Measurements from ENCODE around the gene TRAF2. TPM values are rescaled to one million over a fixed set of nuclear protein-coding genes. Genes with fewer than 3 reads are reported as not detected.

The TRAF2 gene
- total RNA-seq, 6 experiments from 2014 or later: 5.8 to 8.8 (median 7.1) TPM

DNA sequence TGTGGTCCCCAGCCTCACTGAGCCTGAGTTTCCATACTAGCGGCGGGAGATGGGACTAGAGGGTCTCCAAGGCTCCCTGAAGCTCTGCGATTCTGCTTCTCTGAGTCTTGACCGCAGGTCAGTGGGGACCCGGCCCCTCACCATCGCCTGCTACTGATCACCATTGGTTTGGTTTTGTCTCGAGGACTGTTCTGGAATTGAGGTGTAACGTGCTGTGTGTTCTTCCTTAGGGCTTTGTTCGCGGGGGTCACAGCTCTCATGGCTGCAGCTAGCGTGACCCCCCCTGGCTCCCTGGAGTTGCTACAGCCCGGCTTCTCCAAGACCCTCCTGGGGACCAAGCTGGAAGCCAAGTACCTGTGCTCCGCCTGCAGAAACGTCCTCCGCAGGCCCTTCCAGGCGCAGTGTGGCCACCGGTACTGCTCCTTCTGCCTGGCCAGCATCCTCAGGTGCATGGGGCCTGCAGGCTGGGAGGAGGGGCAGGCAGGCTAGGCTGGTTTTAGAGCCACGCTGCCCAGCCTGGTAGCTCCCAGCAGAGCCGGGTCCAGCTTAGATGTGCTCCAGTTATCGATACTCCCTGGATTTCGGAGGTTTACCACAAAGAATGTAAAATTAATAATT is 12.3 kb downstream of the TRAF2 start:
- H3K27me3 ChIP-seq: no peaks in the 10 kb centered on the region
- no peaks in the 10 kb centered on the region for H3K9me3 ChIP-seq
- DNase-seq: no peak
- H3K4me3 ChIP-seq: no peak overlapping the region
- 95% methylated on average over 4 of the region's 21 CpGs for WGBS (ENCODE audit: insufficient coverage, low coverage, low lambda C conversion rate, missing lambda C conversion rate)
- no peak for TF ChIP-seq POLR2A (IDR thresholded peaks at IDR 0.05)
- TF ChIP-seq, protein P1, sequence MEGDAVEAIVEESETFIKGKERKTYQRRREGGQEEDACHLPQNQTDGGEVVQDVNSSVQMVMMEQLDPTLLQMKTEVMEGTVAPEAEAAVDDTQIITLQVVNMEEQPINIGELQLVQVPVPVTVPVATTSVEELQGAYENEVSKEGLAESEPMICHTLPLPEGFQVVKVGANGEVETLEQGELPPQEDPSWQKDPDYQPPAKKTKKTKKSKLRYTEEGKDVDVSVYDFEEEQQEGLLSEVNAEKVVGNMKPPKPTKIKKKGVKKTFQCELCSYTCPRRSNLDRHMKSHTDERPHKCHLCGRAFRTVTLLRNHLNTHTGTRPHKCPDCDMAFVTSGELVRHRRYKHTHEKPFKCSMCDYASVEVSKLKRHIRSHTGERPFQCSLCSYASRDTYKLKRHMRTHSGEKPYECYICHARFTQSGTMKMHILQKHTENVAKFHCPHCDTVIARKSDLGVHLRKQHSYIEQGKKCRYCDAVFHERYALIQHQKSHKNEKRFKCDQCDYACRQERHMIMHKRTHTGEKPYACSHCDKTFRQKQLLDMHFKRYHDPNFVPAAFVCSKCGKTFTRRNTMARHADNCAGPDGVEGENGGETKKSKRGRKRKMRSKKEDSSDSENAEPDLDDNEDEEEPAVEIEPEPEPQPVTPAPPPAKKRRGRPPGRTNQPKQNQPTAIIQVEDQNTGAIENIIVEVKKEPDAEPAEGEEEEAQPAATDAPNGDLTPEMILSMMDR (IDR thresholded peaks at IDR 0.05): no peak
- H3K4me1 ChIP-seq: peaks cover 0 to 29% (median 13%) of the 10 kb centered on the region in 4 donors
- no peak overlapping the region for H3K27ac ChIP-seq
- ATAC-seq: no peak
- H3K36me3 ChIP-seq: peaks cover 0 to 23% (median 5%) of the 10 kb centered on the region in 4 donors
- intact Hi-C loops (cut with DNase I): no loop called here

DNA sequence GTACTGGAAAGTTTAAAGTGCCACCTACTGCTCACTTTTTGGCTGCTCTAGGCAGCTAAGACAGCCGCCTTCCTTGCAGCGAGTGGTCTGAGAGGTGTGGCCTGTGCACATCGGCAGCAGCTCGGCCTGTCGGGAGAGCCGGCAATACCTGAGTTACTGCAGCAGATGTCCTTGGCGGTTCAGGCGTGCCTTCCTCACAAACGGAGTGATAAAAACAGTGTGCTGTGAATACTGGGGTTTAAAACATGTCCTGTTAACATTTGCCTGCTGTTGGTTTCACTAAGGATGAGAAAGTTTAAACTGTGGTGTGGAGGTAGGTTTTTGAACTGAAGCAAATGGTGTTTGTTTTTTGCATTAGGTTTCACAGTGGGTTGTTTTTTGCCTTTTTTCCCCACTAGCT is 12.9 kb downstream of the TRAF2 start:
- Histone ChIP-seq H3K4me1 (peaks cover 0 to 30% (median 14%) of the 10 kb centered on the region in 4 donors), H3K27ac (no peak overlapping the region), H3K36me3 (peaks cover 0 to 23% (median 5%) of the 10 kb centered on the region in 4 donors), H3K4me3 (no peak overlapping the region), H3K9me3 (no peaks in the 10 kb centered on the region), H3K27me3 (no peaks in the 10 kb centered on the region)
- no peak for DNase-seq
- TF ChIP-seq, protein P1 (IDR thresholded peaks at IDR 0.05): no peak
- TF ChIP-seq POLR2A (IDR thresholded peaks at IDR 0.05): no peak
- intact Hi-C loops (cut with DNase I): no loop called here
- WGBS (ENCODE audit: insufficient coverage, low coverage, low lambda C conversion rate, missing lambda C conversion rate): 77% methylated on average over 9 of the region's 9 CpGs
- ATAC-seq: no peak

DNA sequence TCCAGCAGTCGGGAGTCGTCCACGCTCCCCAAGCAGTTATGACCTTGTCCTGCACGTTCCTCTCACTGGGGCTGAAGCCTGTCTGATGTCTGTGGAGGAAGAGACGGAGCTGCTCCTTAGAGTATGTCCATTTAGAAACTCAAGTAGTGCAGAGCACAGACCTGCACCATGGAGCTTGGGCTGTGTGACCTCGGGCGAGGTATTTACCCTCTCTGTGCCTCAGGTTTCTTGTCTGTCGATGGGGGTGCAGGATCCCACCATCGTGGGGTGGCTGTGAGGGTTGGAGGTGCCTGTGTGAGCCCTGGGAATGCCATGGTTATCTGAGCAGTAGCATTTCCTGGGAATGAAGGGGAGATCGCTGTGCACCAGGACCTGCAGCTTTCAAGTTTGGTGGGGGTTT is 14.2 kb downstream of the TRAF2 start:
- TF ChIP-seq, protein P1 (IDR thresholded peaks at IDR 0.05): no peak
- no peak for TF ChIP-seq POLR2A (IDR thresholded peaks at IDR 0.05)
- peak overlapping the region; percentile 80 to 89 (median 84) for H3K27ac ChIP-seq
- WGBS (ENCODE audit: insufficient coverage, low coverage, low lambda C conversion rate, missing lambda C conversion rate): 88% methylated on average over 4 of the region's 10 CpGs
- ATAC-seq: no peak
- H3K4me3 ChIP-seq: no peak overlapping the region
- peaks cover 0 to 30% (median 14%) of the 10 kb centered on the region in 4 donors for H3K4me1 ChIP-seq
- DNase-seq: no peak
- H3K27me3 ChIP-seq: no peaks in the 10 kb centered on the region
- intact Hi-C loops (cut with DNase I): no loop called here
- peaks cover 0 to 23% (median 5%) of the 10 kb centered on the region in 4 donors for H3K36me3 ChIP-seq
- no peaks in the 10 kb centered on the region for H3K9me3 ChIP-seq

DNA sequence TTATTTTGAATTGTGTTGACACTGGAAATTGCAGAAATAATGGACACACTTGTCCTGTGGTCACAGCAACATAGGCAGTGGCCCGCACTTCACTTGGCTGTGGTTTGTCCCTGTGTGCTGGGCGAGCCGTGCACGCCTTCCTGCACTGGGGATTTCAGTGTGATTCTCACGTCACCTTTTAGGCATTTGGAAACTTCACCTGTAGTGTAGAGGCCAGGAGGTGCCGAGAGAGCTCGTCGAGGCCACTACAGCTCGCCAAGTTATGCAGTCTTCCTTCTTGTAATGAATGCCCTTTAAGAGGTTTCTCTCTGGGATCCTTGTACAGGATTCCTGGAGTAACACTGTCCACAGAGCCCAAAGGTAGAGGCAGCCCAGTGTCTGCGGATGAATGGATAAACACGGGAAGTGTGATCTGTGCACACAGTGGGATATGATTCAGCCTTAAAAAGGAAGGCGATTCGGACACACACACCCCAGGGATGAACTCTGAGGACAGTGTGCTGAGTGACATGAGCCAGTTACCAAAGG is 14.7 kb downstream of the TRAF2 start:
- WGBS (ENCODE audit: insufficient coverage, low coverage, low lambda C conversion rate, missing lambda C conversion rate): 69% methylated on average over 6 of the region's 13 CpGs
- no peak for TF ChIP-seq POLR2A (IDR thresholded peaks at IDR 0.05)
- TF ChIP-seq, protein P1 (IDR thresholded peaks at IDR 0.05): no peak
- no peak overlapping the region for H3K4me3 ChIP-seq
- peaks cover 0 to 30% (median 14%) of the 10 kb centered on the region in 4 donors for H3K4me1 ChIP-seq
- ATAC-seq: peak in 2 of 4 donors; percentile 3 to 7
- no peaks in the 10 kb centered on the region for H3K9me3 ChIP-seq
- peaks cover 0 to 23% (median 5%) of the 10 kb centered on the region in 4 donors for H3K36me3 ChIP-seq
- DNase-seq: no peak
- intact Hi-C loops (cut with DNase I): no loop called here
- H3K27me3 ChIP-seq: no peaks in the 10 kb centered on the region
- peak overlapping the region; percentile 80 to 89 (median 84) for H3K27ac ChIP-seq

All from right lobe of liver (tissue), 6 donors.